Measurements from ENCODE around the gene LIN9. TPM values are rescaled to one million over a fixed set of nuclear protein-coding genes. Genes with fewer than 3 reads are reported as not detected.

LIN9 gene
- total RNA-seq, 1 donor from 2014 or later = 4.2 TPM

GRCh38 chr1:226306425-226306824 is 2.5 kb downstream of the LIN9 start:
- Mint-ChIP-seq H3K9me3 (ENCODE audit: unreplicated experiment) (no peaks in the 10 kb centered on the region), H3K27ac (ENCODE audit: unreplicated experiment) (no peak overlapping the region), H3K36me3 (ENCODE audit: unreplicated experiment) (no peaks in the 10 kb centered on the region), H3K4me1 (ENCODE audit: unreplicated experiment) (peaks cover 9% of the 10 kb centered on the region), H3K4me3 (ENCODE audit: unreplicated experiment) (no peak overlapping the region), H3K27me3 (ENCODE audit: unreplicated experiment) (no peaks in the 10 kb centered on the region)
- no peak for TF ChIP-seq CTCF (IDR thresholded peaks at IDR 0.05)
- no peak for DNase-seq (ENCODE audit: extremely low spot score, unreplicated experiment)

GRCh38 chr1:226305184-226305583 is 3.8 kb downstream of the LIN9 start:
- H3K4me3 Mint-ChIP-seq (ENCODE audit: unreplicated experiment) = no peak overlapping the region

GRCh38 chr1:226304291-226304955 is 4.5 kb downstream of the LIN9 start:
- Mint-ChIP-seq H3K4me3 (ENCODE audit: unreplicated experiment) (no peak overlapping the region), H3K27me3 (ENCODE audit: unreplicated experiment) (no peaks in the 10 kb centered on the region), H3K9me3 (ENCODE audit: unreplicated experiment) (no peaks in the 10 kb centered on the region), H3K27ac (ENCODE audit: unreplicated experiment) (no peak overlapping the region), H3K36me3 (ENCODE audit: unreplicated experiment) (no peaks in the 10 kb centered on the region), H3K4me1 (ENCODE audit: unreplicated experiment) (peaks cover 2% of the 10 kb centered on the region)
- TF ChIP-seq CTCF (IDR thresholded peaks at IDR 0.05) = no peak
- DNase-seq (ENCODE audit: extremely low spot score, unreplicated experiment) = no peak

More at GRCh38 chr1:226305184-226305583, 3.8 kb downstream of the LIN9 start:
- no peak for DNase-seq (ENCODE audit: extremely low spot score, unreplicated experiment)
- Mint-ChIP-seq H3K27me3 (ENCODE audit: unreplicated experiment) (no peaks in the 10 kb centered on the region), H3K4me1 (ENCODE audit: unreplicated experiment) (peaks cover 9% of the 10 kb centered on the region), H3K27ac (ENCODE audit: unreplicated experiment) (no peak overlapping the region), H3K36me3 (ENCODE audit: unreplicated experiment) (no peaks in the 10 kb centered on the region), H3K9me3 (ENCODE audit: unreplicated experiment) (no peaks in the 10 kb centered on the region)
- no peak for TF ChIP-seq CTCF (IDR thresholded peaks at IDR 0.05)

GRCh38 chr1:226302731-226303130 is 6.2 kb downstream of the LIN9 start:
- no peaks in the 10 kb centered on the region for H3K4me1 Mint-ChIP-seq (ENCODE audit: unreplicated experiment)

GRCh38 chr1:226296911-226297310 is 12.1 kb downstream of the LIN9 start:
- no peak overlapping the region for H3K27ac Mint-ChIP-seq (ENCODE audit: unreplicated experiment)
- H3K27me3 Mint-ChIP-seq (ENCODE audit: unreplicated experiment) = no peaks in the 10 kb centered on the region
- peaks cover 6% of the 10 kb centered on the region for H3K36me3 Mint-ChIP-seq (ENCODE audit: unreplicated experiment)
- H3K9me3 Mint-ChIP-seq (ENCODE audit: unreplicated experiment) = no peaks in the 10 kb centered on the region
- no peaks in the 10 kb centered on the region for H3K4me1 Mint-ChIP-seq (ENCODE audit: unreplicated experiment)
- TF ChIP-seq CTCF (IDR thresholded peaks at IDR 0.05) = no peak
- no peak for DNase-seq (ENCODE audit: extremely low spot score, unreplicated experiment)
- no peak overlapping the region for H3K4me3 Mint-ChIP-seq (ENCODE audit: unreplicated experiment)

More at GRCh38 chr1:226302731-226303130, 6.2 kb downstream of the LIN9 start:
- no peak for TF ChIP-seq CTCF (IDR thresholded peaks at IDR 0.05)
- Mint-ChIP-seq H3K36me3 (ENCODE audit: unreplicated experiment) (peaks cover 2% of the 10 kb centered on the region), H3K27ac (ENCODE audit: unreplicated experiment) (no peak overlapping the region), H3K9me3 (ENCODE audit: unreplicated experiment) (no peaks in the 10 kb centered on the region), H3K27me3 (ENCODE audit: unreplicated experiment) (no peaks in the 10 kb centered on the region), H3K4me3 (ENCODE audit: unreplicated experiment) (no peak overlapping the region)
- no peak for DNase-seq (ENCODE audit: extremely low spot score, unreplicated experiment)
